GM23338 (cell line): ENCODE data around the gene SRSF11. TPM values are rescaled to one million over a fixed set of nuclear protein-coding genes. Genes with fewer than 3 reads are reported as not detected.
A peak's percentile ranks its signal among the peaks of the same experiment; 100 is the strongest.

Experiments used
- ATAC-seq: fragments of 200-7000 bp; cut with Tn5 transposase; 3 replicates; pipeline ENCODE4 v1.9.1; 2020
- DNase-seq: peaks from one replicate; pipeline ENCODE4 v3.0.0-alpha.2; 2015; ENCODE audit warnings: low spot score
- H2AFZ ChIP-seq: fragments of 200-600 bp; sonication (generic); 2 replicates; pipeline ENCODE4 v1.8.0; 2016; ENCODE audit warnings: antibody characterized with exemption, mild to moderate bottlenecking, moderate library complexity
- H3F3A ChIP-seq: fragments of 200-600 bp; sonication (generic); replicated peaks from 2 replicates; pipeline ENCODE4 v1.8.0; 2017; ENCODE audit warnings: antibody characterized with exemption, mixed run types, low read depth
- H3K27ac ChIP-seq: fragments of 200-600 bp; sonication (generic); 2 replicates; pipeline ENCODE4 v1.6.1; 2016; ENCODE audit warnings: low read depth
- H3K27me3 ChIP-seq: fragments of 200-600 bp; sonication (generic); 2 replicates; pipeline ENCODE4 v1.8.0; 2016; ENCODE audit warnings: mild to moderate bottlenecking, mixed run types, moderate library complexity; ENCODE audit not compliant: insufficient read depth
- H3K36me3 ChIP-seq: fragments of 200-600 bp; sonication (generic); 2 replicates; pipeline ENCODE4 v1.8.0; 2016; ENCODE audit warnings: mild to moderate bottlenecking; ENCODE audit not compliant: insufficient read depth
- H3K4me1 ChIP-seq: fragments of 200-600 bp; sonication (generic); 2 replicates; pipeline ENCODE4 v1.8.0; 2016; ENCODE audit warnings: mild to moderate bottlenecking, moderate library complexity; ENCODE audit not compliant: insufficient read depth
- H3K4me2 ChIP-seq: fragments of 200-600 bp; sonication (generic); 2 replicates; pipeline ENCODE4 v1.7.1; 2017; ENCODE audit warnings: mixed run types
- H3K4me3 ChIP-seq: fragments of 200-600 bp; sonication (generic); 2 replicates; pipeline ENCODE4 v1.6.1; 2016; ENCODE audit warnings: mixed run types
- H3K79me2 ChIP-seq: fragments of 200-600 bp; sonication (generic); replicated peaks from 2 replicates; pipeline ENCODE4 v1.8.0; 2017; ENCODE audit warnings: mild to moderate bottlenecking; ENCODE audit not compliant: insufficient read depth
- H3K9me2 ChIP-seq: fragments of 200-600 bp; sonication (generic); 2 replicates; pipeline ENCODE4 v1.8.0; 2017; ENCODE audit not compliant: insufficient read depth
- H4K20me1 ChIP-seq: fragments of 200-600 bp; sonication (generic); replicated peaks from 2 replicates; pipeline ENCODE4 v1.8.0; 2017; ENCODE audit warnings: mild to moderate bottlenecking; ENCODE audit not compliant: insufficient read depth
- H3K27ac Mint-ChIP-seq: 2 replicates; pipeline ENCODE4 v1.8.0; 2020; ENCODE audit warnings: inconsistent platforms, mild to moderate bottlenecking, moderate library complexity, mixed read lengths
- H3K27me3 Mint-ChIP-seq: 3 replicates; pipeline ENCODE4 v1.8.0; 2022; ENCODE audit warnings: low read depth, mild to moderate bottlenecking, moderate library complexity, mixed read lengths, inconsistent platforms; ENCODE audit not compliant: insufficient read depth, poor library complexity
- H3K36me3 Mint-ChIP-seq: 3 replicates; pipeline ENCODE4 v1.8.0; 2021; ENCODE audit warnings: low read depth, mild to moderate bottlenecking, inconsistent platforms, moderate library complexity, mixed read lengths
- H3K4me1 Mint-ChIP-seq: 3 replicates; pipeline ENCODE4 v1.8.0; 2020; ENCODE audit warnings: mild to moderate bottlenecking, inconsistent platforms, mixed read lengths
- H3K4me3 Mint-ChIP-seq: 3 replicates; pipeline ENCODE4 v1.8.0; 2021; ENCODE audit warnings: moderate library complexity, mild to moderate bottlenecking, inconsistent platforms, mixed read lengths
- H3K9me3 Mint-ChIP-seq: 3 replicates; pipeline ENCODE4 v1.8.0; 2020; ENCODE audit warnings: moderate library complexity, mild to moderate bottlenecking, inconsistent platforms, mixed read lengths
- EZH2phosphoT487 ChIP-seq: fragments of 200-600 bp; sonication (generic); IDR thresholded peaks from one replicate; pipeline ENCODE4 v1.8.1; 2018; ENCODE audit warnings: antibody characterized with exemption; ENCODE audit not compliant: unreplicated experiment
- JUNB ChIP-seq: IDR thresholded peaks from one replicate; pipeline ENCODE4 v1.6.1; 2016; ENCODE audit warnings: antibody characterized with exemption; ENCODE audit not compliant: unreplicated experiment
- ZNF114 ChIP-seq: fragments of 250-450 bp; sonication (Bioruptor Pico); IDR thresholded peaks from 2 replicates; pipeline ENCODE4 v1.5.0; 2020; ENCODE audit warnings: mild to moderate bottlenecking, moderate library complexity
- ZNF331 ChIP-seq: fragments of 250-450 bp; sonication (Bioruptor Pico); IDR thresholded peaks from 2 replicates; pipeline ENCODE4 v1.5.0; 2020; ENCODE audit warnings: low read depth, mild to moderate bottlenecking, moderate library complexity
- ZNF462 ChIP-seq: fragments of 250-450 bp; sonication (Bioruptor Pico); IDR thresholded peaks from 2 replicates; pipeline ENCODE4 v1.5.0; 2020; ENCODE audit warnings: mild to moderate bottlenecking, moderate library complexity
- polyA plus RNA-seq: library from polyadenylated mRNA; unstranded; fragments of >200 nt; fragmentation: Nextera tagmentation; extraction: Ambion mirVana; gene quantifications from 2 replicates; pipeline ENCODE4 v1.2.1, GENCODE V29; 2016
- total RNA-seq: library from RNA; depleted of rRNA; stranded (reverse); fragments of >200 nt; shearing (Covaris generic); gene quantifications from 2 replicates; pipeline ENCODE4 v1.2.3, GENCODE V29; 2014

Gene SRSF11
- total and polyA plus RNA-seq, 2 experiments from 2014 or later = 182 to 372 TPM

GRCh38 chr1:70211541-70211940 is 9.6 kb upstream of the SRSF11 start (continued):
- TF ChIP-seq ZNF462 (CRISPR knock-in tag) = no peak
- no peak for TF ChIP-seq JUNB

- H3K36me3 ChIP-seq = no peaks in the 10 kb centered on the region; the same call in 1 of the 2 replicates
- H3K9me2 ChIP-seq = no peaks in the 10 kb centered on the region
- H3K4me1 ChIP-seq = peaks cover 8% of the 10 kb centered on the region; the same call in 1 of the 2 replicates
- ATAC-seq (no peak), DNase-seq (no peak)
- no peak overlapping the region for H2AFZ ChIP-seq
- Mint-ChIP-seq H3K27me3 (peaks cover 4% of the 10 kb centered on the region), H3K4me1 (peaks cover 25% of the 10 kb centered on the region; the same call in 2 of the 3 replicates), H3K9me3 (no peaks in the 10 kb centered on the region), H3K27ac (peak overlapping the region; percentile 51), H3K36me3 (peaks cover 31% of the 10 kb centered on the region), H3K4me3 (peak overlapping the region; percentile 38; the same call in 2 of the 3 replicates)
- no peaks in the 10 kb centered on the region for H3K27me3 ChIP-seq
- no peak overlapping the region for H3K4me3 ChIP-seq
- peaks cover 8% of the 10 kb centered on the region for H4K20me1 ChIP-seq
- no peak overlapping the region for H3K4me2 ChIP-seq
- TF ChIP-seq ZNF331 = no peak
- no peak for TF ChIP-seq ZNF462 (CRISPR knock-in tag)
- TF ChIP-seq ZNF114 (CRISPR knock-in tag) = no peak
- TF ChIP-seq JUNB = no peak
- TF ChIP-seq EZH2phosphoT487 = no peak
- H3K79me2 ChIP-seq = peaks cover 87% of the 10 kb centered on the region
- peaks cover 2% of the 10 kb centered on the region; the same call in 1 of the 2 replicates for H3F3A ChIP-seq
- no peak overlapping the region for H3K27ac ChIP-seq
Measured at GRCh38 chr1:70220015-70220414, 1.2 kb upstream of the SRSF11 start.
